GM21515 (cell line): ENCODE measurements around the gene CLCNKB.
"Not testable (repeated sequence)": the region's sequence is repeated elsewhere in the genome, so short reads cannot be mapped to it uniquely, and the experiment has no call there.

Experiments used
- ATAC-seq: cut with Tn5 transposase; IDR thresholded peaks from one replicate; pipeline ENCODE4 v1.9.1; 2021; ENCODE audit not compliant: unreplicated experiment

Gene CLCNKB

DNA sequence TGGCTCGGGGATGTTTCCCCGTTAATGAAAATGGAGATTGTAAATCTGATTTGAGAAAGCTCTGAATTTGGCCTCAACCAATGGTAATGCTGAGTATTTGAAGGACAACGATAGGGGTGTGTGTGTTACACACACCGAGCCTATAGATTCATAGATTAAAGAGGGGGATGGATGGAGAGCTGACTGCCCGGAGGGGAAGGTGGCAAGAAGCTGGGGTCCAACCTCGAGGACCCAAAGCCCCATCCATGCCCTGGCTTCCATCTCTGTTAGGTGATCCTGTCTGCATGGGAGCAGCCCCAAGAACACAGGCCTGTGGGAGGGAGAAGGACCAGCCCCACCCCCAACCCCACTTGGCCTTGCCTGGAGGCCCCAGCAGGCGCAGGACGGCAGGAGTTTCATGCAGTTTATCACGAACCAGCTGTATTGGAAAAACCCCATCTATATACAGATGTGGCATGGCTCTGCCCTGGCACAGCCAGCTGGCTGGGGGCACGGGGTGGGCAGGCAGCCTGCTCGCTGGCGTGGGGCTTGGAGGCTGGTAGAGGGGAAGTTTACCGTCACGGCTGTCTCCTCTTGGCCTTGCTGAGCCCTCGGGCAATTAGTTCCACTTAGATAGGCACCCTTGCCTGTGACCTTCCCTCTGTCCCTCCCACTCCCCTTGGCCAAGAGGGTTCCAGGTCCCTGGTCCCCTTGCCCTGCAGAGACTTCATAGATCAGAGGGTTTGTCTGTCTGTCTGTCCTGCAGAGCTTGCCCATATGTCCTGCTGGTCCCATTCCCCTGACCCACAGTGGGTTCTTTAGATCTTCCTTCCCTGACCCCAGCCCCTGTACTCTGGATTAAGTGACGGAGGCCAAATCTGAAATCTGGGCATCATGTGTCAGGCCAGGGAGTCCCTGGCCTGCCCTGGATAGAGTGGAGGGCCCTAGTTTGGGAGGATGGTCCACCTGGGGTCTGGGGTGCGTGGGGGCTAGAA lies 28.8 kb upstream of the CLCNKB start:
- no peak for ATAC-seq

DNA sequence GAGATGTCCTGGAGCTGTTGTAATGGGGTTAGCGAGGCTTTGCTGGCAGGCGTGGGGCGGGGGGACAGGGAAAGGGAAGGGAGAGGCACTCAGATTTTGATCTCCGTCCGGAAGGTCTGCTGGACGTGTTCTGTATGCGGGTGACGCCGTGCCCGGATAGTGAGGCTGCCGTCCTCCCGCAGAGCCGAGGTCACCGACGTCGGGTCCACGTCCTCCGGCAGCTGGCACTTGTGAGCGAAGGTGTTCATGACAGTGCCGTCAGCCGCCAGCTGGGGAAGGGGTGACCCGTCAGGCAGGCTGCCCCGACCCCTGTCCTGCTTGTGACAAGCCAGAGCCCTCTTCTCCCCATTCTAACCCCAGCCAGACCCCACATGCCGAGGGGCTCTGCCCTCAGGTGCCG lies 28.1 kb upstream of the CLCNKB start:
- ATAC-seq, result no peak

DNA sequence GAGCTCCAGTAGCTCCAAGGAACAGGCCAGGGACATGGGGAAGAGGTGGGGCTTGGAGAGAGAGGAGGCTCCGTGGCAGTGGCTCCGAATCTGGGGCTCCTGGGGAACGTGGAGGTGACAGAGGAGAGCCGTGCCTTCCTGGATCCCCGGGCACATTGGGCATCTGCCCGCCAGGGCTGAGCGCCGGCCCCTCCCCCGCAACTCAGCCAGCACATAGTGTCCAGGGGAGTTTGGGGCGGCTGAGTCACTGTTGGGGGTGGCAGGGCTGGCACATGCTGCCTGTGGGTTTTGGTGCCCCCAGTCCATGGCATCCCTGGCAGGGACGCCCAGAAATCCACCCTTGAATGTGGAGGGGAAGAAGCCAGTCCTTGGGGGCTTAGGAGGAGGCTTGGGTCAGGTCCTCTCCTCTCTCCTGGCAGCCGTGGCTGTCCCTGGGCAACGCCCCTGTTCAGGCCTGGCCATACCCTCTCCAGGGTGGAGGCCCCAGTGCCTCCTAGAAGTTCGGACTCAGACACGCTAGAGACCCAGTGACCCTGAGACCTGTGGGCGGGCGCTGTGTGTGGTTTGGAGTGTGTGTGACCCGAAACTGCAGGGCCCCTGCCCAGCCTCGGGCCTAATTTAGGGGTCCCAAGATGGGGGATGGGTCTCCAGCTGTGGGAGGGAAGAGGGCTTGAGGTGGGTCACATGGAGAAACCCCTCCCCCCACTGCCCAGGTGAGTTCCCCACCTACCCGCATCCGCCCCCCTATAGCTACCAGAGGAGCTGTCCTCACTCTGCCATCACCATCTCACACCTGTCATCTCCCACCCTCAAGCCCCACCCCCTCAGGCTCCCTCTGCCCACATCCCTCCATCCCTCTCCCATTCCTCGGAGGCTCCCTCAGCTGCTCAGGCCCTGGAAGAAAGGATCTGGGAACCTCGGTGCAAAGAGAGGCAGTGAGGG lies 27.4 kb upstream of the CLCNKB start:
- no peak for ATAC-seq

DNA sequence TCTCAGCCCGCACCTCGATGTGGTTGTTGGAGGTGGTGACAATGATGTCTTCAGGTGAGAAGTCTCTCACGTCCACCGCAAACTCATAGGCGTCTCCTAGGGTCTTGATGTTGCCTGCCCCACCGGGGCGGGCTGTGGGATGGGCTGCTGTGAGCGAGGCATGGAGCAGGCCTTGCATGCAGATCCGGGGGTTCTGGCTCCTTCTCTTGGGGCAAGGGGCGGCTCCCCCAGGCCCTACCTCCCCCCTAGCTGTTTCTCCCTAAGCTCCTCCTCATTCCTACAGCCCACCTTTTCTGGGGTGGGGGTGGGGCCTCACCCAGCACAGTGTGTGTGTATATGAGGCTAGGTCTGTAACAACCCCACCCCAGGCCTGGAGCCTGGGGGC lies 26.5 kb upstream of the CLCNKB start:
- no peak for ATAC-seq

DNA sequence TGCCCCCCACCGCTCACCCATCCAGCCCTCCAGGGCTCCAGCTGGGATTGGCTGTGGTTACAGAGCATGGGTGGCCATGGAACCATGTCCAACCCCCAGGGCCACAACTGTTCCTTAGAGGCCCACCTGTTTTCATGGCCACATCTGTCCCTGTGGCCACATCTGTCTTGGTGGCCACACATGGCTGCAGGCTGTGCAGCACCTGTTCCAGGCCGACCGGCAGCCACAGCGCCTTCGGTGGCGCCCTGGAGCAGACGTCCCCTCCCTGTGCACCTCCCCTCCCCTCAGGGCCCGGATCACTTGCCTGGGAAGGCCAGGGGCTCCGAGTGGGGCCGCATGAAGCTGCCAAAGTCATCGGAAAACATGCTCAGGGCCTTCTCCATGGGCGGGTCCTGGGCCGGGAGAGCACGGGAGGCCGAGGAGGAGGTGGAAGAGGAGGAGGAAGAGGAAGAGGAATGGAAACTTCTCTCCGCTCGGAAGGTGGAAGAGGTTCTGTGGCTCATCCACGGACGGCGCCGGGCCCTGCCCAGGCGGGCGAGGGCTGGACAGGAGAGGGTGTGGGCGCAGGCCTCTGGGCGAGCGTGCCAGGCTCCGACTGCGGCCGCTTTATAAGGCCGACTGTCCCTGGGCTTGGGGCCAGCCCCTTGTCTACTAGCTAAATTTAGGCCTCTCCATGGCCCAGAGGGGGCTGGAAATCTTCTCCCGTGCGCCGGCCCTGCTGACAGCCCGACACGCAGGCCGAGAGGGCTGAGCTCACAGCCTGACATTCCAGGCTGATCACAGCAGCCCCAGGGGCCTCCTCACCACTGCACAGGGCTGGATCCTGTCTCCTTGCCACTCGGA lies 25.9 kb upstream of the CLCNKB start, which contains the start of gene HSPB7:
HSPB7 (minus strand) TSS at position 583 of the 843 bp plus-strand sequence; CDS start at position 503, 80 bp downstream.
- no peak for ATAC-seq

DNA sequence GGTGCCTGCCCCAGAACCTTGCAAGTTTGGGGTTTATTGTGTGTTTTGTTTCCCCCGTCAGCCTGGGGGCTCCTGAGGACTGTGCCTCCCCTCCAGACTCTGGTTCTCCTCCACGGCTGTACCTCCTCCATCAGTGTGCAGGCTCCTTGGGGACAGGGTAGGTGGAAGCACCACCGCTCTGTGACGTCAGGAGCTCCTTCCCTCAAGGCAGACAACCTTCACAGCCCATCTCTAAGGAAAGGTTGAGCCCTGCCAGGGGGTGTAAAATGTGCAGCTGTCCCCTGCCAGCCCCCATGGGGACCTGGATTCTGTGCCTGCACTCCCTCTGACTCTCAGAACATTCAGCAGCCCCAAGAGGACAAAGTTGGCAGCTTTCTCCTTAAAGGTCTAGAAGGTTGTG lies 25.3 kb upstream of the CLCNKB start:
- ATAC-seq, result no peak

DNA sequence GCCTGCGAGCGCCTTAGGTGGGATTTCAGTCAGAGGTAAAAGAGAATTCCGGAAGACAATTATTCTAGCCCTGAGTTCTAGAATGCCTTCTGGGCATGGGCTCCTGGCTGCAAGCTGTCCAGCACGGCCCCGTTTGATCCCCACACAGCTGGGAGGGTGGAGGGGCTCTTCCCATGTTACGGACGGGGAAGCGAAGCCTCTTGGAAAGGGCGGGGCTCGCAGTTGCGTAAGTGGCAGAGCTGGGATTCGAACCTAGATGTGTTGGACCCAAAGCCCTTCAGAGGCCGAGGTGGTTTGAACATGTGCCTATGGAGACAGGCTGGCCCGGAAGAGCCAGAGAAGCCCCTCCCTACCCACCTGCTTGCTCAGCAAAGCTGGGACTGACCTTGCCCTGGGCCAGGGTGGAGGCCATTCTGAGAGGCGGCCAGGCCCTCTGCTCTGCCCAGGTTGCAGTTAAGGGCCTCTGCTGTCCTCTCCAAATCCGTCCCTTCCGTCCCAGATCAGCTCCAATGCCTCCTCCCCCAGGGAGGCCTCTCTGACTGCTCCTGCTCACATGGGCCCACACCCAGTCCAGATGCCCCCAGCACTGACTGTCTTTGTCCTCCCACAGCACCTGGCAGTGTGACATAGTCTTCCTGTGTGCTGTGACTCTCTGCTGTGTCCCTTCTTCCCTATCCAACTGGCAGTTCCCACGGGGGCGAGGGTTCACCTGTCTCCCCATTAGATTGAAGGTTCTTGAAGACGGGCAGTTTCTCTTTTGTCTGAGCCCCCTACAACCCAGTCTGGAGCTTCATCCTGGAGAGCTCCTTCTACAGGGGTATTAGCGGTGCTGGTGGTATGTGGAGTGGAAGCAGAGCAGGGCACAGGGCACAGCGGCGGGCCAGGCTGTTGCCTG lies 24.6 kb upstream of the CLCNKB start:
- no peak for ATAC-seq

DNA sequence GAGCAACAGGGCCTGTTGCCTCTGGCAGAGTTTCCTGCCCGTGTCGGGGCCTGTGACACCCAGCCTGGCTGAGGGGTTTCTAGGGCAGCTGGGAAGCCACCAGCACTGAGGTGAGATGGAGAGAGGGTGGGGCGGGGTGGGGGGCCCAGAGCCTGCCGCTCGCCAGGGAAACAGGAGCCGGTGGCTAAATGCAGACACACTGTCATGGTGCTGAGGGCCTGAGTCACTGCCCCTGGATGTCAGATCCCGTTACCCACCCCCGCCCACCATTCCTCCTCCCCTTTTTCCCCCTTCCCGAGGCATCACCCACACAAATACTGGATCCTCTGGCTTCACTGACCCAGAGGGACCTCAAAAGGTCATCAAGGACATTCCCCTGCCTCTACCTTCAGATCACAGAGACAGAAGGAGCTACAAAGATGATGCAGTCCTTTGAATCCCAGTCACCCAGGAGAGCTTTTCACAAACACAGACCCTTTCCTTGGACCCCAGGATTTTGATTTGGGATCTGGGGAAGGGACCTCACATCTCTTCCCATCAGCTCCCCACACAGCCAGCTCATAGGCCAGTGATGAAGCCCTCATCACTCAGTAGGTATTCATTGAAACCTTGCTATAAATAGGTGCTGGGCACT lies 23.8 kb upstream of the CLCNKB start:
- ATAC-seq, result no peak

DNA sequence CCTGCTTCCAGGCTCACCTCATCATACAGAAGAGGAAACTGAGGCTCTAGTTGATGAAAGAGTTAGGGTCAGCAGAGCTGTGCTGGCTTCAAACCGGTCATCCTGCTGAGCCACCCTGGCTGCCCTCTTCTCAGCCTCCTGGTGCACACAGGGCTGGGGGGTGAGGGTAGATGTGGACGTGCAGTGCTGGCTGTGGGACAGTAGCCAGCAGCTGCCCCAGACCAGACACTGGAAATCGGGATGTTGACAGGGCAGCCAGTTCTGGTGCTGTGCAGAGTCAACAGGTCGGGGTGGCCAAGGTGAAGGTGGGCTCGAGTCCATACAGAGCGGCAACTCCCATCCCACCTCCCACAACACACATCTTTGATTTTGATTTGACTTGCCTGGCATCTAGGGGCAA lies 23.3 kb upstream of the CLCNKB start:
- ATAC-seq, result no peak

DNA sequence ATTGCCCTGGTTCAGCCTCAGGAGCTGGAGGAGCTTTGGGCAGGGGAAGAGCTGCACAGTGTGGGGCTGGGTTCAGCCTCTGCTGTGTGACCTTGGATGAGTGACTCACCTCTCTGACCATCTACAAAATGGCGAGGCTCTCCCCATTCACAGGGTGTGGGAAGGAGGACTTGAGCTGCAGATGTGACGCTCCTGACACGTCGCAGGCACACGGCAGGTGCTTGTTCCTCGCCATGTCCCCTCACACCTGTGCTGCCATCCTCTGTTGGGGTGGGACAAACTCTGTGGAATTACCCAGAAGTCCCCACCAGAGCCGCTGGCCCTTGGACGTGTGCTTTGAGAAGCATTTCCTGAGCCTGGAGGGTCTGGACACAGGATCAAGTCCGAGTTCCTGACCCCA lies 22.7 kb upstream of the CLCNKB start:
- ATAC-seq, result not testable (repeated sequence)

DNA sequence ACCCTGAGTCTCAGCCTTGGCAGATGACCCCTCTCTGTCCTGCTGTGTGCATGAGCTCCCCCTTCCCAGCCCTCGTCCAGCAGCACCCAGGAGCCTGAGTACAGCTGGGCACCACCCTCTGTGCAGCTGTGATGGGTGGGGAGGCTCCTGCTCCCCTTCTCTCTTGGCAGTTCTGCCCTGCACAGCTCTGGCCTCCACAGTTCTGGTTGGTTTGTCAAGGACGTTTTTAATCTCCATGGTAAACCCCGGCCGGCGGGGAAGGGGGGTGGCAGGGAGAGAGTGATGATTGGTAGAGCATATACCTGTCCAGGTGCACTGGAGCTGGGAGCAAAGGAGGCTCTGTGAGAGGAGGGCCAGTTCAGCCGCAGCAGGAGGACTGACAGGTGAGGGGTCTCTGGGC lies 21.9 kb upstream of the CLCNKB start, which contains the start of gene CLCNKA:
CLCNKA (plus strand) TSS at position 356 of the 400 bp plus-strand sequence. CDS start 584 bp downstream, outside the sequence.
- ATAC-seq, result no peak

DNA sequence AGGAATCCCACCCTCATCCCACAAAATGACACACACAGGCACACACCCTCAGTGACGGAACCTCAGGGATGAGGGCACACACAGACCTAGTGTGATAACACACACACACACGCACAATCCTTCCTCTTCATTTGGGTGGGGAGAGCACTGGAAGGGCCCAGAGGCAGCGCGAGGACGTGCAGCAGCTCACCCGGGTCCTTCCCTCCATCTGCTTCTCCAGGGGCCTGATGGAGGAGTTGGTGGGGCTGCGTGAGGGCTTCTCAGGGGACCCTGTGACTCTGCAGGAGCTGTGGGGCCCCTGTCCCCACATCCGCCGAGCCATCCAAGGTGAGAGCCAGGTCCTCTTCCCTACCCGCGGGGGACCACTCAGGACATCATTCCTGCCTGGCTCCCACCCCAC lies 21.2 kb upstream of the CLCNKB start:
- ATAC-seq, result no peak

DNA sequence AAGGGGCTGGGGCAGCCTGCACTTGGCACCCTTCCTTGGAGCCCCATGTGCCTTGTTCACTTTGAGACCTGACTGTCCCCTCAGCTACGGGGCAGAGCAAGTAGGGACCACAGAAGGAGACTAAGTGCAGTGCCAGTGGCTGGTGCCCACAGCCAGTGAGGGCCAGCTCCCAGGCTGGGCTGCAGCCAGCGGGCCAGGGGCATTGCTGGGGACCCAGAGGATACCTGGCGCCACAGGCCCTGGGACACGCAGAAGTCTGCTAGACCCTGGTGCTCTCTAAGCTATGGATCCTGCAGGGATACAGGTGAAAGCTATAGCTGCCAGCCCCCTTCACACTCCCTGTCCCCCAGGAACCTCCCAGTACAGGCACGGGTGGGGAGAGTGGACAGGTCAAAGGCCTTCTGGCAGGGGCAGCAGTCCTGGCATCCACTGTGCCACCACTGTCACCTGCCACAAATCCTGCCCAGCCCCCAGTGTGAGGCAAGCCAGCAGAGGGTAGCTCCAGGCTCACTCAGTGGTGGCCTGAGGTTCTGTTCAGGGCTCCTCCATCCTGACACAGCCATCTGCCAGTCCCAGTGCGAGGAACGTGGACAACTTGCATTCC lies 20.4 kb upstream of the CLCNKB start:
- ATAC-seq, result no peak

DNA sequence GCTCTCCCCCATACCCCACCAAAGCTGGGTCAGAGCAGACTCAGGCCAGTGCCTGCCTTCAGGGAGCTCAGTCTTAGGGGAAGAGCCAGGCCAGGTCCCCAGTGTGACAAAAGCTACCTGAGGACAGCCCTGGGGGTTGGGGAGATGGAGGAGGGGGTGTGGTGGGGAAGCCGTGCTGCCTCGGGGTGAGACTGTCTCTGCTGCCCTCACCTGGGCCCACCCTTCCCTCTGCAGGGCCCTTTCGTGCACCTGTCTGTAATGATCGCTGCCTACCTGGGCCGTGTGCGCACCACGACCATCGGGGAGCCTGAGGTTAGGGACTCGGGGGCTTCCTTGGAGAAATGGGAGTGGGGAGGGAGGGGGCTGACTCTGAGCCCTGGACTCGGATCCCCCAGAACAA lies 17.3 kb upstream of the CLCNKB start:
- ATAC-seq, result not testable (repeated sequence)

DNA sequence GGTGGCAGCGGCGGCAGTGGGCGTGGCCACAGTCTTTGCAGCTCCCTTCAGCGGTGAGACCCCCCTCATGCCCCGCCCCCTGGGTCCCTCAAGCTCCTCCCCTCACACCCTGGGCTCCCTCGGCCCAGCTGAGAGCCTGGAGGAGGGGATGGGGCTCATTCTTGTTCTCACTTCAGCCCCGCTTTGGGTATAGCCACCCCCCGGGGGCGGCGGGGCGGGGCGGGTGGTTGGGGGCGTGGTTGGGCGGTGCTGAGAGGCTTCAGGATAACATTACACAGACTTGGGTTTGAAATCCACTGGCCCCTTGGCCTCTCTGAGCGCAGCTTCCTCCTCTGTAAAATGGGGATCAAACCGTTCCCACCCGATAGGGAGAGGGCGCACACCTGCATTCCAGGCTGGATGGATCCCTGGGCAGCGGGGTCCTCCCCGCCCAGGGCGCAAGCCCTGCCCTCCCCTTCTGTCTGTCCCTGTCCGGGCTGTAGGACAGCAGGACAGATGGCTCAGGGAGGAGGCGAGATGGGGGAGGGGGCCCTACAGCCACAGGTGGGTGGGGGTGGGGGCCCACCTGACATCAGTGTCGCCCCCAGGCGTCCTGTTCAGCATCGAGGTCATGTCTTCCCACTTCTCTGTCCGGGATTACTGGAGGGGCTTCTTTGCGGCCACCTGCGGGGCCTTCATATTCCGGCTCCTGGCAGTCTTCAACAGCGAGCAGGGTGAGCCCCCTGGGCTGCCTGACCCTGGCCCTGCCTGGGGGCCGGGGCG lies 16.7 kb upstream of the CLCNKB start:
- no peak for ATAC-seq

DNA sequence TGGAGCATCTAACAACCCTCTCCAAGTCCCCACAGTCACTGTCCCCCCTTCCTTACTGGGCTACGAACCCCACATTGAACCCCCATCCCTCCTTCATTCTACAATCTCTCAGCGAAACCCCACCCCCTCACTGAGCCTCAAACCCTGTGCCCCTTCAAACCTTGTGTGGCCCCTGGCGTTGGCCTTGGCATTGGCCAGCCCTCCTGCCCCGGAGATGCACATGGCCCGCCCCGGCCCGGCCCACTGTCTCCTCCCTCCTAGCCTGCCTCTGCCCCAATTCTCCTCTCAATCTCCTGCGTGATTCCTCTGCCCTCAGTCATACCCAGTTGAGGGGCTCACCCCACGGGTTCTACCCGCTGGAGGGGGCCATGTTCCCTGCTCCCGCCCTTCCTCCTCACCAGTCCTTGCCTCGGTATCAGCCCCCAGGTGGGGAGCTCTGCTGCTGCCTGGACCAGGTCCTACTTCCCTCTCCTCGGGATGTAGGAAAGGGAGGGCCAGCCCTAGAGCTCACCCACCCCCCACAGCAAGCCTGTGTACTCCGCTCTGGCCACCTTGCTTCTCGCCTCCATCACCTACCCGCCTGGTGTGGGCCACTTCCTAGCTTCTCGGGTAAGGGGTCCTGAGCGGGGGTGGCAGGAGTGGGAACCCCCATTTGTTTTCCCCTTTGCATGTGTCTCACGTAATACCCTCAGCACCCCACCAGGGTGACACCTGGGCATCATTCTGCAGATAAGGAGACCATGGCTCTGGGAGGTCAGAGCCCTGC lies 15.2 kb upstream of the CLCNKB start:
- no peak for ATAC-seq

DNA sequence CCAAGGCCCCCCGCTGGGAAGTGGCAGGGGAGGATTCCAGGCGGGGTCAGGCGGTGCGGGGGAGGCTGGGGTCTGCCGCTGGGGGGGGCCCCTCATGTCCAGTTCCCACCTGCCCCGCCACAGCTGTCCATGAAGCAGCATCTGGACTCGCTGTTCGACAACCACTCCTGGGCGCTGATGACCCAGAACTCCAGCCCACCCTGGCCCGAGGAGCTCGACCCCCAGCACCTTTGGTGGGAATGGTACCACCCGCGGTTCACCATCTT lies 14.6 kb upstream of the CLCNKB start:
- not testable (repeated sequence) for ATAC-seq
